H54 (cell line): Measurements from ENCODE around the gene ARHGAP36.

Experiments used
- DNase-seq: peaks from one replicate; pipeline ENCODE4 v3.0.0; 2011; ENCODE audit warnings: low spot score, mixed read lengths; ENCODE audit not compliant: insufficient read length
- FAIRE-seq: peaks from 3 replicates; lab custom pipeline; 2011; peaks lifted over from hg19 to GRCh38; lab: Jason Lieb, UNC
- POLR2A ChIP-seq: IDR thresholded peaks from 2 replicates; pipeline ENCODE4 v1.6.1; 2011; ENCODE audit warnings: low read depth, mild to moderate bottlenecking, low read length

Gene ARHGAP36

DNA sequence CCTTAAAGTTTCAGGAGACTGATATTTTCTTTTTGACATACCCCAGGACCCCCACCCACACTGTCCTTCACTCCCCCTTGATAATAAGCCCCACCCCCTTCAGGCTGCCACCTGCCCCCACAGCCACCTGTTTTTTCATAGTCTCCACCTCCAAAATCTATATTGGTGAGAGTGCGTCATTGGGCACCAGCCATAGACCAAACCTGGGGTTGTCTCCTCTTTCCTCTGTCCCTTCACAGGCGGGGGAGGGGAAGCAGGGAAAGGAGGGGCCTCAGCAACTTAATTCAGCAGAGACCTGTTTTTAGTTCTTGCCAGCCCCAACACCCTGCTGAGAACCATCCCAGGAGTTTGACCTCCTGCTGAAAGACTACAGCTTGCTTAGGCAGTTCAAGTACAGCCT lies 1.1 kb downstream of the ARHGAP36 start:
- no peak for FAIRE-seq
- no peak for TF ChIP-seq POLR2A

GRCh38 chrX:131060147-131060546 lies 2.0 kb downstream of the ARHGAP36 start:
- TF ChIP-seq POLR2A: no peak
- DNase-seq (no peak), FAIRE-seq (no peak)

More for the DNA sequence above, 1.1 kb downstream of the ARHGAP36 start:
- no peak for DNase-seq

- no peak for FAIRE-seq
- DNase-seq: no peak
- no peak for TF ChIP-seq POLR2A
Observed at GRCh38 chrX:131061306-131061705, 3.2 kb downstream of the ARHGAP36 start.

GRCh38 chrX:131063613-131064012 lies 5.5 kb downstream of the ARHGAP36 start:
- DNase-seq (no peak), FAIRE-seq (no peak)
- TF ChIP-seq POLR2A: no peak

DNA sequence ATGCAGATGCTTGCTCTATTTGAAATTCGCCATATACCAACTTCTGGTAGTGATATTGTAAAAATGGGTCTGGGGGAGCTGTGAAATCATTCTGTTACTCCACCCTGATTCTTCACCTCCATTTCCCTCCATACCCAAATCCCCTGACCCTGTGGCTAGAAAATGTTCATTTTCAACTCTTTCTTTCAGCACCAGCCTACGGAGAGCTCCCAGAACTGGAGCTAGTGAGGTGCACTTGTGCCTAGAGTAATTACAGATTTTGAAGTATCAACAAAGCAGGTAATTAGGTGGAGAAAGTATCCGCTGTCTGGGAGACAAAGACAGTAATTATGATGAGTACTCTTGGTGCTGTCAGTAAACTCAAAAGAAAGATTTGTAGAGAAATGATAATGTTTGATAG lies 8.1 kb downstream of the ARHGAP36 start:
- FAIRE-seq (no peak), DNase-seq (no peak)
- no peak for TF ChIP-seq POLR2A

DNA sequence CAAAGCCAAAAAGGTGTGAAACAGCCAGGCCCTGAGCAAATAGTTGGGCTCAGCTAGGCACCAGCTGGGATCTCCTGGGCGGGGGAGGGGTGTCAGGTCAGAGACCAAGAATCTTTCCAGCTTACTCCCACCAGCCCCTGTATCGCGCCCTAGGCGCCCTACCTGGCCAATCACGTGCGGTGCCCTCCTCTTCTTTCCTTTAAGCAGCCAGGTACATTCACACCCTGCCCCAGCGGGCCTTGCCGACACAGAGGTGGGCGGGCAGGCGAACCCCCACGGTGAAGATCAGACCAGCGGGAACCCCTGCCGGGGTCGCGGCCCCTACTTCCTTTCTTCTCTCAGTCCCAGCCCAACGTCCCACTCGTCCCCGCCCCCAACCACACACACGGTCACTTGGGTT lies 9.1 kb downstream of the ARHGAP36 start:
- TF ChIP-seq POLR2A: no peak
- FAIRE-seq: no peak
- DNase-seq: no peak

DNA sequence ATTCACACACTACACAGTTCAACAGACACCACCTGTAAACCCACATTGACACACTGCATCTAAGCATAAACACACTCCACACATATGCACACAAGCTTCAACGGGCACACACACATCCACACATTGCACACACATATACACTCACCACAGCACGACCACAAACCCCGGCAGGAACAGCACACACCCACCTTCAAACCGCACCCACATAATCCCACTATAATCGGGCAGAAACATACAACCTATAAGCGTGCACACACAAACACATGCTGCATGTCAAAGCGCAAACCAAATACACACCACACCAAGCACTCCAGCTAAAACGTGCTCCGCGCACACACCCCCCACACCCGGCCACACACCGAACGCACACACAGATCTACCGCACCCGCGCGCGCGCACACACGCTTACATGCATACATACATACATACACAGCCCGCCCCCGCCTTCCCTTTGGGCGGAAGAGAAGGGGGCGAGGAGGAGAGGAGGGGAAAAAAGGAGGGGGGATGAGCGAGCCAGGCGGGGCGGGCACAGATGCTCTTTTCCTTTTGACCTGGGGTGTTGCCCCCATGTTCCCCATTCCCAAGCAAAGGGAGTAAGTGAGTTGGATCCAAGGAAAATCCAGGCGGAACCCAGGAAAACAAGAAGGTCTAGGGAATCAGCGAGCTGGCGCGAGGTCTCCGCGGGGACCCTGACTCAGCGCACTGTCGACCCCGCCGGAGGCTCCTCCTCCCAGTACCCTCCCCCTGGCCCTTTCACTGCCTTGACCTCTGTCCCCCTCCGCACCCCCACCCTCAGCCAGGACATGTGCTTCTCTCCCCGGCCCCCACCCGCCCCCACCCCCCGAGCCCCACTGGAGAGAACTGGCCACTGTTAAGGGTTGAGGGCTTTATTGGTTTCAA lies 9.9 kb downstream of the ARHGAP36 start:
- FAIRE-seq: no peak
- no peak for DNase-seq

GRCh38 chrX:131068945-131069719 lies 11.0 kb downstream of the ARHGAP36 start:
- TF ChIP-seq POLR2A: no peak
- no peak for FAIRE-seq
- DNase-seq: peak; percentile 12

More for the DNA sequence above, 9.9 kb downstream of the ARHGAP36 start:
- TF ChIP-seq POLR2A: no peak

DNA sequence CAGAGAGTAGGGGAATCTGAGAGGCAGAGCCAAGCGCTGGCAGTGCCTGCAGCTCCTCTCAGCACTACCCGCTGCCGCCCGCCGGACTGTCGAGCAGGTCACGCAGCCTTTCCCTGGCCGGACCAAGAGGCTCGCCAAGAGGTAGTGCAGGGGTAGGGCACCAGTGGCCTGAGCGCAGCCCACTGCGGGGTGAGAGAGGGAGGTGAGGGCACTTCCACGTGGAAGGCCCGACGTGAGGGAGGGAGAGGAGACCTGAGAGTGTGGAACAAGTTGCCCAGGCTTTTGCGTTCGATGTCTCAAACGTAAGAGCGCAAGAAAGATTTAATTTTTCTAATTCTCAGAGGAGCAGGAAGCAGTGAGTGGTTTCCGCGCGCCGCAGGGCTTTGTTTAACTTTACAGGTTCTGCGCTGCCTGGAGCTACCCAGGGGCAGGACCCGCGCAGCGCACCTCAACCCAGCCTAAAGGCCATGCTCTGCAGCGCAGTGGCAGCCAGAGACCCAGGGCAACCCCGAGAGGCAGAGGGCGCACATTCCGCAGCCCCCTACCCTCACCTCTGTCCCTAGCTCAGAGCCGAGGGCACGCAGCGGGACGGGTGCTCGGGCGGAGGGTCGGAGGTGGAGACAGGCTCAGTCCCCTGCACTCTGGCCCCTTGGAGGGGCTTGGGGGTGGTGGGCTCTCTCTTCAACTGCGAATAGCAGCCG lies 14.9 kb downstream of the ARHGAP36 start:
- TF ChIP-seq POLR2A: no peak
- DNase-seq (no peak), FAIRE-seq (no peak)

DNA sequence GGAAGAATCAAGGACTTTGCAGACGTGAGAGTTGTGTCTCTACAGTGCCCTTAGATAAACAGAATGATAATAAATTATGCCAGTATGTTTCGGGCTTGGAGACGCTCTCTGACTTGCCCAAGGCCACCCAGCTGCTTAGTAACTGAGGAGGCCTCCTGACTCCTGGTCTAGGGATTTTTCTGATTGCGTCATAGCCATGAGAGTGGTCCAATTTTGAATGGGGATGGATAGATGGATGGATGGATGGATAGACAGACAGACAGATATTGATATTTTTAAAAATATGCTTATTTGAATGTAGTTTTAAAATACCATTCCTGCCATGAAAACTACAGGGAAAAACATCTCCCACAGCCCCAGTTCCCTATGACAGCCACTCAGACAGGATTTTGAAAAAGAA lies 15.5 kb downstream of the ARHGAP36 start:
- no peak for DNase-seq
- FAIRE-seq: no peak
- TF ChIP-seq POLR2A: no peak

GRCh38 chrX:131081772-131082740 lies 23.9 kb downstream of the ARHGAP36 start:
- FAIRE-seq: no peak
- no peak for TF ChIP-seq POLR2A
- DNase-seq: no peak

DNA sequence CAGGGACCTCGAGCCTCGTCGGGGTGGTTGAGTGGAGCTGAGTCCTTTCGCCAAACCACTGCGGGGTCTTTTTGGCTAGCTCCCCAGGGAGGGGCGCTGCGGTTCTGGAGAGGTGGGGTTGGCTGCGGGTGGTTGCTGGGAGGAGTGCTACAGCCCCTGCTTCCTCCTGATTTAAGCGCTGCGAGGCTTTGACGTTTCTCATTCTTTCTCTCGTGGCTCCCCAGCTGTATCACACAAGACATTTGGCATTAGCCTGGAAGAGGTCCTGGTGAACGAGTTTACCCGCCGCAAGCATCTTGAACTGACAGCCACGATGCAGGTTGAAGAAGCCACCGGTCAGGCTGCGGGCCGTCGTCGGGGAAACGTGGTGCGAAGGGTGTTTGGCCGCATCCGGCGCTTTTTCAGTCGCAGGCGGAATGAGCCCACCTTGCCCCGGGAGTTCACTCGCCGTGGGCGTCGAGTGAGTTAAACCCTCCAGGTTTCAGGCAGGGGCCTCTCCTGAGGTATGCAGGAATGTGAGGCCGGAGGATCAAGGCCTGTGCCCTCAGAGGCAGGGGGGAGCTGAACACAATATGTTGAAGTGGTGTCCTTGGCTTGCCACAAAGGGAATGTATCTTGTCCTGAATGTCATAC lies 25.5 kb downstream of the ARHGAP36 start:
- no peak for DNase-seq
- FAIRE-seq: no peak
- no peak for TF ChIP-seq POLR2A
